ENCODE results near the gene ZWINT.

The ZWINT gene

GRCh38 chr10:56318816-56319215 is 42.2 kb downstream of the ZWINT start:
- ATAC-seq (ENCODE audit: low read depth) (no peak), DNase-seq (ENCODE audit: low spot score) (no peak)
- peaks cover 3% of the 10 kb centered on the region for H3K27me3 ChIP-seq (ENCODE audit: insufficient read depth, poor library complexity, severe bottlenecking)
- H3K27ac ChIP-seq (ENCODE audit: poor library complexity, severe bottlenecking): no peak overlapping the region
- no peaks in the 10 kb centered on the region for H3K9me3 ChIP-seq (ENCODE audit: severe bottlenecking)
- H3K4me3 ChIP-seq (ENCODE audit: severe bottlenecking): no peak overlapping the region
- H3K4me1 ChIP-seq (ENCODE audit: insufficient read depth, poor library complexity, severe bottlenecking): peaks cover 4% of the 10 kb centered on the region
- TF ChIP-seq, protein P1, sequence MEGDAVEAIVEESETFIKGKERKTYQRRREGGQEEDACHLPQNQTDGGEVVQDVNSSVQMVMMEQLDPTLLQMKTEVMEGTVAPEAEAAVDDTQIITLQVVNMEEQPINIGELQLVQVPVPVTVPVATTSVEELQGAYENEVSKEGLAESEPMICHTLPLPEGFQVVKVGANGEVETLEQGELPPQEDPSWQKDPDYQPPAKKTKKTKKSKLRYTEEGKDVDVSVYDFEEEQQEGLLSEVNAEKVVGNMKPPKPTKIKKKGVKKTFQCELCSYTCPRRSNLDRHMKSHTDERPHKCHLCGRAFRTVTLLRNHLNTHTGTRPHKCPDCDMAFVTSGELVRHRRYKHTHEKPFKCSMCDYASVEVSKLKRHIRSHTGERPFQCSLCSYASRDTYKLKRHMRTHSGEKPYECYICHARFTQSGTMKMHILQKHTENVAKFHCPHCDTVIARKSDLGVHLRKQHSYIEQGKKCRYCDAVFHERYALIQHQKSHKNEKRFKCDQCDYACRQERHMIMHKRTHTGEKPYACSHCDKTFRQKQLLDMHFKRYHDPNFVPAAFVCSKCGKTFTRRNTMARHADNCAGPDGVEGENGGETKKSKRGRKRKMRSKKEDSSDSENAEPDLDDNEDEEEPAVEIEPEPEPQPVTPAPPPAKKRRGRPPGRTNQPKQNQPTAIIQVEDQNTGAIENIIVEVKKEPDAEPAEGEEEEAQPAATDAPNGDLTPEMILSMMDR (IDR thresholded peaks at IDR 0.05; ENCODE audit: poor library complexity, severe bottlenecking): no peak
- H3K36me3 ChIP-seq (ENCODE audit: low read depth): no peaks in the 10 kb centered on the region

GRCh38 chr10:56317603-56318002 is 43.5 kb downstream of the ZWINT start:
- TF ChIP-seq, protein P1 (IDR thresholded peaks at IDR 0.05; ENCODE audit: poor library complexity, severe bottlenecking): no peak
- ATAC-seq (ENCODE audit: low read depth): peak; percentile 82
- Histone ChIP-seq H3K27me3 (ENCODE audit: insufficient read depth, poor library complexity, severe bottlenecking) (peaks cover 3% of the 10 kb centered on the region), H3K36me3 (ENCODE audit: low read depth) (no peaks in the 10 kb centered on the region), H3K4me3 (ENCODE audit: severe bottlenecking) (no peak overlapping the region), H3K4me1 (ENCODE audit: insufficient read depth, poor library complexity, severe bottlenecking) (peaks cover 4% of the 10 kb centered on the region), H3K27ac (ENCODE audit: poor library complexity, severe bottlenecking) (no peak overlapping the region), H3K9me3 (ENCODE audit: severe bottlenecking) (no peaks in the 10 kb centered on the region)
- peak; percentile 62 for DNase-seq (ENCODE audit: low spot score)

GRCh38 chr10:56316603-56317002 is 44.5 kb downstream of the ZWINT start:
- Histone ChIP-seq H3K27me3 (ENCODE audit: insufficient read depth, poor library complexity, severe bottlenecking) (peaks cover 3% of the 10 kb centered on the region), H3K4me3 (ENCODE audit: severe bottlenecking) (no peak overlapping the region), H3K9me3 (ENCODE audit: severe bottlenecking) (no peaks in the 10 kb centered on the region), H3K27ac (ENCODE audit: poor library complexity, severe bottlenecking) (no peak overlapping the region), H3K4me1 (ENCODE audit: insufficient read depth, poor library complexity, severe bottlenecking) (peaks cover 4% of the 10 kb centered on the region), H3K36me3 (ENCODE audit: low read depth) (no peaks in the 10 kb centered on the region)
- ATAC-seq (ENCODE audit: low read depth) (no peak), DNase-seq (ENCODE audit: low spot score) (no peak)
- TF ChIP-seq, protein P1 (IDR thresholded peaks at IDR 0.05; ENCODE audit: poor library complexity, severe bottlenecking): no peak
